ENCODE measurements around the gene LOXL4. TPM values are rescaled to one million over a fixed set of nuclear protein-coding genes. Genes with fewer than 3 reads are reported as not detected.

Gene LOXL4
- total RNA-seq, 4 donors from 2014 or later: 1.6 to 6.9 (median 4.7) TPM

DNA sequence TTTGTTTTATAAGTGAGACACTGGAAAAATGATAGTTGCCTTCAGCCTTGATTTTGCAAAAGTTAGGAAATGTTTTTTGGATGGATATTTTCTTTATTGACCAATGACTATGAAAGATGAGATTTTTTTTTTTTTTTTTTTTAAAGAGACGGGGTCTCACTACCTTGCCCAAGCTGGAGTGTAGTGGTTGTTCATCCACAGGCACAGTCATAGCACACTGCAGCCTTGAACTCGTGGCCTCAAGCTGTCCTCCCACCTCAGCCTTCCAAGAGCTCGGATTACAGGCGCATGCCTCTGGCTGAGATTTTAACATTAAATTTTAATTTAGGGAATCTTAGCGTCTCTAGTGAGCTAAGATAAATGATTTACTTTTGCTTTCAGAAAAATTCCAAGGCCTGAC, 66.2 kb downstream of the LOXL4 start:
- in situ Hi-C loops (cut with MboI; ENCODE audit: low sequenced_read_pairs in 4 of 4) (no loop called here), intact Hi-C loops (cut with DNase I; ENCODE audit: low total_unique reads) (no loop called here)
- no peak for DNase-seq
- no peaks in the 10 kb centered on the region for H3K9me3 ChIP-seq
- ATAC-seq: no peak
- no peak overlapping the region for H3K4me3 ChIP-seq
- no peaks in the 10 kb centered on the region for H3K4me1 ChIP-seq
- TF ChIP-seq POLR2A (IDR thresholded peaks at IDR 0.05): no peak
- TF ChIP-seq, protein P1, sequence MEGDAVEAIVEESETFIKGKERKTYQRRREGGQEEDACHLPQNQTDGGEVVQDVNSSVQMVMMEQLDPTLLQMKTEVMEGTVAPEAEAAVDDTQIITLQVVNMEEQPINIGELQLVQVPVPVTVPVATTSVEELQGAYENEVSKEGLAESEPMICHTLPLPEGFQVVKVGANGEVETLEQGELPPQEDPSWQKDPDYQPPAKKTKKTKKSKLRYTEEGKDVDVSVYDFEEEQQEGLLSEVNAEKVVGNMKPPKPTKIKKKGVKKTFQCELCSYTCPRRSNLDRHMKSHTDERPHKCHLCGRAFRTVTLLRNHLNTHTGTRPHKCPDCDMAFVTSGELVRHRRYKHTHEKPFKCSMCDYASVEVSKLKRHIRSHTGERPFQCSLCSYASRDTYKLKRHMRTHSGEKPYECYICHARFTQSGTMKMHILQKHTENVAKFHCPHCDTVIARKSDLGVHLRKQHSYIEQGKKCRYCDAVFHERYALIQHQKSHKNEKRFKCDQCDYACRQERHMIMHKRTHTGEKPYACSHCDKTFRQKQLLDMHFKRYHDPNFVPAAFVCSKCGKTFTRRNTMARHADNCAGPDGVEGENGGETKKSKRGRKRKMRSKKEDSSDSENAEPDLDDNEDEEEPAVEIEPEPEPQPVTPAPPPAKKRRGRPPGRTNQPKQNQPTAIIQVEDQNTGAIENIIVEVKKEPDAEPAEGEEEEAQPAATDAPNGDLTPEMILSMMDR (IDR thresholded peaks at IDR 0.05 in 4 of 5, conservative IDR thresholded peaks at IDR 0.05 in 1 of 5): no peak
- no peaks in the 10 kb centered on the region for H3K36me3 ChIP-seq
- H3K27me3 ChIP-seq: no peaks in the 10 kb centered on the region
- no peak overlapping the region for H3K27ac ChIP-seq

Other genes with a start within 250 kb of the LOXL4 start
- gene CRTAC1, start 237.6 kb downstream of the LOXL4 start, total RNA-seq: 1 to 10 TPM in 1 of 4 donors, under 1 TPM in 2, not detected in 1; 0.16 to 3.9 (median 0.56) TPM
- gene R3HCC1L, start 133.5 kb downstream of the LOXL4 start, total RNA-seq: 10 to 100 TPM in 2 of 4 donors, 1 to 10 TPM in 2; 6.7 to 10.8 (median 10.1) TPM
- gene PYROXD2, start 147.0 kb upstream of the LOXL4 start, total RNA-seq: 1 to 10 TPM in 2 of 4 donors, under 1 TPM in 2; 0.22 to 7.8 (median 1.3) TPM
- gene HPS1, start 178.7 kb upstream of the LOXL4 start, total RNA-seq: 10 to 100 TPM; 10.6 to 26.0 (median 18.3) TPM